Ovary (tissue), 9 donors: ENCODE results near the gene STAP1. TPM values are rescaled to one million over a fixed set of nuclear protein-coding genes. Genes with fewer than 3 reads are reported as not detected.

ENCODE experiments used
- DNase-seq, 5 donors: peaks; one replicate each; pipeline ENCODE4 v3.0.0-alpha.2; 2019 to 2020
- H3K27ac ChIP-seq, 2 donors: fragments of 200-600 bp; one replicate each; pipeline versions ENCODE4 v1.5.1 to v1.8.0; 2019 to 2022
- H3K27me3 ChIP-seq: fragments of 200-600 bp; one replicate; pipeline ENCODE4 v1.8.0; 2022
- H3K36me3 ChIP-seq: fragments of 200-600 bp; sonication (generic); one replicate; pipeline ENCODE4 v1.5.1; 2019
- H3K4me1 ChIP-seq: one replicate; pipeline ENCODE4 v1.8.1; 2013; ENCODE audit warnings: mild to moderate bottlenecking, moderate library complexity; ENCODE audit not compliant: insufficient read depth
- H3K4me3 ChIP-seq: fragments of 200-600 bp; sonication (generic); one replicate; pipeline ENCODE4 v1.5.1; 2017
- H3K9me3 ChIP-seq, 2 donors: fragments of 200-600 bp in 1 of 2; sonication (generic) in 1 of 2; one replicate each; pipeline versions ENCODE4 v1.5.1 to v1.8.1; 2013 to 2019; ENCODE audit warnings: mild to moderate bottlenecking in 1 of 2, moderate library complexity in 1 of 2
- CTCF ChIP-seq, 3 donors: fragments of 450-650 bp in 2 of 3; fragments of 200-600 bp in 1 of 3; IDR thresholded peaks; one replicate each; pipeline versions ENCODE4 v1.5.1 to v1.8.0; 2016 to 2022; ENCODE audit warnings: antibody characterized with exemption in 3 of 3, mild to moderate bottlenecking in 1 of 3
- EP300 ChIP-seq: sonication (generic); formaldehyde crosslinking; IDR thresholded peaks from one replicate; pipeline ENCODE4 v1.6.1; 2017; ENCODE audit warnings: antibody characterized with exemption
- POLR2A ChIP-seq: fragments of 450-650 bp; IDR thresholded peaks from one replicate; pipeline ENCODE4 v1.6.1; 2017; ENCODE audit warnings: antibody characterized with exemption, mild to moderate bottlenecking, moderate library complexity
- WGBS, 3 donors: extraction: QIAGEN DNeasy Blood & Tissue Kit in 1 of 3; methylation state at CpG; one replicate each; pipeline versions ENCODE4 v1.1.5 to v1.1.7; 2013 to 2017; 5-methylcytosine and 5-hydroxymethylcytosine counted together
- intact Hi-C, 4 donors: fragments of 100-400 bp; cut with DNase I; formaldehyde crosslinking; loops; one replicate each; pipeline versions ENCODE4 v1.11.0 to v1.15.1; 2022 to 2023
- polyA plus RNA-seq, 2 donors: library from polyadenylated mRNA; stranded (reverse); fragments of 200-250 nt in 1 of 2; fragments of 350-450 nt in 1 of 2; fragmentation: Illumina TruSeq in 1 of 2; extraction: RNeasy Lipid Tissue Mini Kit (QIAGEN cat#74804) in 1 of 2; gene quantifications; one replicate each; pipeline ENCODE4 v1.2.3, GENCODE V29; 2013 to 2014
- total RNA-seq, 7 donors: library from RNA; depleted of rRNA in 2 of 7; stranded (reverse); fragments of >200 nt in 2 of 7; fragmentation: NEBNext Ultra II Directional in 3 of 7; extraction: Animal tissue kit (Norgen Biotek cat#: 25700) in 3 of 7; gene quantifications; one replicate each; pipeline versions ENCODE4 v1.1.0 to v1.2.4, GENCODE V29; 2016 to 2023
- donor health status: DM: no; HTN: no; CAD: no; lungs with moderate emphysema.
- donor health status: DM: no; HTN: no; CAD: no.
- donor health status: Bipolar disorder and iron deficiency.
- donor health status: DM: yes; HTN: yes; CAD: no.
- donor health status: DM: no; HTN: no; CAD: no.
- donor health status: DM: yes; HTN: yes; CAD: no.

Gene STAP1
- total and polyA plus RNA-seq, 9 donors: 0.12 to 0.40 TPM; not detected in 7

GRCh38 chr4:67565284-67565683 is 6.8 kb downstream of the STAP1 start:
- no peaks in the 10 kb centered on the region for H3K27me3 ChIP-seq
- H3K4me1 ChIP-seq: no peaks in the 10 kb centered on the region
- no peaks in the 10 kb centered on the region for H3K36me3 ChIP-seq
- TF ChIP-seq EP300: no peak
- TF ChIP-seq CTCF (IDR thresholded peaks at IDR 0.05): no peak
- no peak for TF ChIP-seq POLR2A
- no peak overlapping the region for H3K27ac ChIP-seq
- no peak for DNase-seq
- H3K4me3 ChIP-seq: no peak overlapping the region
- no peaks in the 10 kb centered on the region for H3K9me3 ChIP-seq
- intact Hi-C loops: no loop called here

- no peak for DNase-seq
- H3K27me3 ChIP-seq: no peaks in the 10 kb centered on the region
- intact Hi-C loops: no loop called here
- no peaks in the 10 kb centered on the region for H3K36me3 ChIP-seq
- no peak for TF ChIP-seq CTCF (IDR thresholded peaks at IDR 0.05)
- no peaks in the 10 kb centered on the region for H3K9me3 ChIP-seq
- no peak overlapping the region for H3K27ac ChIP-seq
- H3K4me1 ChIP-seq: no peaks in the 10 kb centered on the region
- H3K4me3 ChIP-seq: no peak overlapping the region
- WGBS, 3 donors: 95 to 99% (median 97%) methylated on average over 3 of the region's 3 CpGs
These were observed 7.8 kb downstream of the STAP1 start for GRCh38 chr4:67566335-67566734.

GRCh38 chr4:67568820-67569219 is 10.3 kb downstream of the STAP1 start:
- no peak for TF ChIP-seq POLR2A
- TF ChIP-seq EP300: no peak
- TF ChIP-seq CTCF (IDR thresholded peaks at IDR 0.05): no peak
- intact Hi-C loops: no loop called here
- no peak for DNase-seq
- H3K9me3 ChIP-seq: no peaks in the 10 kb centered on the region
- H3K36me3 ChIP-seq: no peaks in the 10 kb centered on the region
- 96 to 97% (median 96%) methylated on average over 2 of the region's 2 CpGs for WGBS, 3 donors
- no peak overlapping the region for H3K27ac ChIP-seq
- no peaks in the 10 kb centered on the region for H3K27me3 ChIP-seq
- H3K4me1 ChIP-seq: no peaks in the 10 kb centered on the region
- no peak overlapping the region for H3K4me3 ChIP-seq

- no peak for TF ChIP-seq POLR2A
- TF ChIP-seq CTCF (IDR thresholded peaks at IDR 0.05): no peak
- TF ChIP-seq EP300: no peak
- intact Hi-C loops: no loop called here
These were observed 12.0 kb downstream of the STAP1 start for GRCh38 chr4:67570537-67570936.

GRCh38 chr4:67571975-67572374 is 13.4 kb downstream of the STAP1 start:
- 52 to 86% (median 70%) methylated on average over 1 of the region's 1 CpG for WGBS, 3 donors
- DNase-seq: no peak
- no peaks in the 10 kb centered on the region for H3K36me3 ChIP-seq
- no peak overlapping the region for H3K4me3 ChIP-seq
- H3K27ac ChIP-seq: no peak overlapping the region
- no peaks in the 10 kb centered on the region for H3K4me1 ChIP-seq
- H3K27me3 ChIP-seq: no peaks in the 10 kb centered on the region
- intact Hi-C loops: no loop called here
- H3K9me3 ChIP-seq: no peaks in the 10 kb centered on the region
- TF ChIP-seq CTCF (IDR thresholded peaks at IDR 0.05): no peak
- TF ChIP-seq POLR2A: no peak

More at GRCh38 chr4:67570537-67570936, 12.0 kb downstream of the STAP1 start:
- Histone ChIP-seq H3K4me3 (no peak overlapping the region), H3K27ac (no peak overlapping the region), H3K27me3 (no peaks in the 10 kb centered on the region), H3K36me3 (no peaks in the 10 kb centered on the region), H3K9me3 (no peaks in the 10 kb centered on the region), H3K4me1 (no peaks in the 10 kb centered on the region)
- no peak for DNase-seq
- WGBS, 3 donors: 94 to 97% (median 94%) methylated on average over 1 of the region's 1 CpG
